CD4-positive, alpha-beta memory T cell (primary cell): ENCODE measurements around the gene OPCML. TPM values are rescaled to one million over a fixed set of nuclear protein-coding genes. Genes with fewer than 3 reads are reported as not detected.

Experiments used
- CTCF ChIA-PET: fragments of 350-600 bp; sonication (Branson Sonifier 250); formaldehyde crosslinking; loops from one replicate; lab custom pipeline; 2021; ENCODE audit warnings: inconsistent platforms; ENCODE audit not compliant: partially characterized antibody; lab: Charles Lee
- POLR2A ChIA-PET: fragments of 350-600 bp; sonication (Branson Sonifier 250); formaldehyde crosslinking; loops from one replicate; lab custom pipeline; 2021; ENCODE audit not compliant: partially characterized antibody; lab: Charles Lee
- DNase-seq, 5 donors: peaks; one replicate each; pipeline versions ENCODE4 v3.0.0 to v3.0.0-alpha.2; 2020 to 2022; ENCODE audit warnings: mixed read lengths in 1 of 5
- H3K27ac ChIP-seq: one replicate; pipeline ENCODE4 v1.7.0; 2013; ENCODE audit warnings: low read depth, low read length
- H3K27me3 ChIP-seq: 2 replicates; pipeline ENCODE4 v1.7.0; 2013; ENCODE audit warnings: mild to moderate bottlenecking, low read length, moderate library complexity; ENCODE audit not compliant: insufficient read depth
- H3K36me3 ChIP-seq: 2 replicates; pipeline ENCODE4 v1.7.0; 2013; ENCODE audit warnings: mild to moderate bottlenecking, low read length, moderate library complexity; ENCODE audit not compliant: insufficient read depth
- H3K4me1 ChIP-seq: 2 replicates; pipeline ENCODE4 v1.7.0; 2013; ENCODE audit warnings: mild to moderate bottlenecking, low read length, moderate library complexity; ENCODE audit not compliant: insufficient read depth
- H3K4me3 ChIP-seq, 2 donors: one replicate each; pipeline ENCODE4 v1.7.0; 2013; ENCODE audit warnings: low read length in 2 of 2, mild to moderate bottlenecking in 1 of 2
- H3K9me3 ChIP-seq, 2 donors: one replicate each; pipeline ENCODE4 v1.7.0; 2013; ENCODE audit warnings: low read length in 2 of 2, control low read depth in 1 of 2; ENCODE audit not compliant: control insufficient read depth in 1 of 2
- H3K27ac Mint-ChIP-seq, 7 donors: one replicate each; pipeline ENCODE4 v1.8.0; 2020 to 2021; ENCODE audit warnings: mixed read lengths in 7 of 7, mild to moderate bottlenecking in 6 of 7, inconsistent platforms in 3 of 7, moderate library complexity in 3 of 7
- H3K27me3 Mint-ChIP-seq, 2 donors: one replicate each; pipeline ENCODE4 v1.8.0; 2020 to 2021; ENCODE audit warnings: mixed read lengths in 2 of 2
- H3K36me3 Mint-ChIP-seq, 2 donors: one replicate each; pipeline ENCODE4 v1.8.0; 2020 to 2021; ENCODE audit warnings: mixed read lengths in 2 of 2, inconsistent platforms in 1 of 2, mild to moderate bottlenecking in 1 of 2
- H3K4me1 Mint-ChIP-seq, 4 donors: one replicate each; pipeline ENCODE4 v1.8.0; 2020 to 2021; ENCODE audit warnings: mixed read lengths in 4 of 4, mild to moderate bottlenecking in 1 of 4
- H3K4me3 Mint-ChIP-seq, 8 donors: one replicate each; pipeline ENCODE4 v1.8.0; 2020 to 2021; ENCODE audit warnings: mixed read lengths in 8 of 8, mild to moderate bottlenecking in 7 of 8, moderate library complexity in 6 of 8, inconsistent platforms in 3 of 8
- H3K9me3 Mint-ChIP-seq, 8 donors: one replicate each; pipeline ENCODE4 v1.8.0; 2020 to 2021; ENCODE audit warnings: mixed read lengths in 8 of 8, mild to moderate bottlenecking in 5 of 8, inconsistent platforms in 3 of 8, moderate library complexity in 1 of 8
- intact Hi-C: fragments of 100-400 bp; cut with micrococcal nuclease; formaldehyde crosslinking; loops from one replicate; pipeline ENCODE4 v1.15.1; 2023
- polyA plus RNA-seq, 2 donors: library from polyadenylated mRNA; unstranded; fragments of 300-500 nt; fragmentation: Illumina TruSeq; gene quantifications; one replicate each; pipeline ENCODE4 v1.2.3, GENCODE V29; 2021
- total RNA-seq, 2 experiments: library from RNA; stranded (reverse); gene quantifications; one replicate each; pipeline ENCODE4 v1.2.3, GENCODE V29; 2021

Gene OPCML
- total and polyA plus RNA-seq, 4 experiments from 2014 or later = not detected

GRCh38 chr11:133162227-133162626, 370.1 kb downstream of the OPCML start:
- Mint-ChIP-seq H3K4me3 (no peak overlapping the region), H3K27me3 (peaks cover 0 to 4% of the 10 kb centered on the region in 2 donors), H3K9me3 (peaks cover 0 to 1% (median 0%) of the 10 kb centered on the region in 8 donors), H3K27ac (no peak overlapping the region), H3K4me1 (peaks cover 0 to 4% (median 0%) of the 10 kb centered on the region in 4 donors), H3K36me3 (no peaks in the 10 kb centered on the region)
- POLR2A ChIA-PET = no interaction called here
- CTCF ChIA-PET = no interaction called here
- no peak overlapping the region for H3K27ac ChIP-seq
- H3K4me3 ChIP-seq = no peak overlapping the region
- H3K36me3 ChIP-seq = no peaks in the 10 kb centered on the region
- no peaks in the 10 kb centered on the region for H3K27me3 ChIP-seq
- H3K9me3 ChIP-seq = no peaks in the 10 kb centered on the region
- H3K4me1 ChIP-seq = no peaks in the 10 kb centered on the region
- no peak for DNase-seq
- intact Hi-C loops = no loop called here

GRCh38 chr11:133160754-133161153, 371.5 kb downstream of the OPCML start:
- Mint-ChIP-seq H3K36me3 (no peaks in the 10 kb centered on the region), H3K4me3 (no peak overlapping the region), H3K27ac (no peak overlapping the region), H3K27me3 (peaks cover 0 to 2% of the 10 kb centered on the region in 2 donors), H3K4me1 (peaks cover 0 to 4% (median 0%) of the 10 kb centered on the region in 4 donors), H3K9me3 (peaks cover 0 to 2% (median 0%) of the 10 kb centered on the region in 8 donors)
- intact Hi-C loops = no loop called here
- Histone ChIP-seq H3K27me3 (no peaks in the 10 kb centered on the region), H3K4me3 (no peak overlapping the region), H3K9me3 (no peaks in the 10 kb centered on the region), H3K27ac (no peak overlapping the region), H3K36me3 (no peaks in the 10 kb centered on the region), H3K4me1 (no peaks in the 10 kb centered on the region)
- CTCF ChIA-PET = no interaction called here
- no peak for DNase-seq
- POLR2A ChIA-PET = no interaction called here

GRCh38 chr11:133156986-133157745, 375.1 kb downstream of the OPCML start:
- no peaks in the 10 kb centered on the region for H3K4me1 ChIP-seq
- Mint-ChIP-seq H3K27me3 (peaks cover 2% of the 10 kb centered on the region in 2 donors), H3K36me3 (no peaks in the 10 kb centered on the region), H3K4me1 (peaks cover 0 to 4% (median 0%) of the 10 kb centered on the region in 4 donors), H3K4me3 (no peak overlapping the region), H3K27ac (no peak overlapping the region), H3K9me3 (peaks cover 0 to 4% (median 0%) of the 10 kb centered on the region in 8 donors)
- no peaks in the 10 kb centered on the region for H3K36me3 ChIP-seq
- H3K27me3 ChIP-seq = no peaks in the 10 kb centered on the region
- ChIA-PET CTCF (no interaction called here), POLR2A (no interaction called here)
- no peak overlapping the region for H3K4me3 ChIP-seq
- intact Hi-C loops = no loop called here
- H3K9me3 ChIP-seq = no peaks in the 10 kb centered on the region
- no peak for DNase-seq
- no peak overlapping the region for H3K27ac ChIP-seq

GRCh38 chr11:133154781-133155180, 377.5 kb downstream of the OPCML start:
- DNase-seq = no peak
- H3K27me3 Mint-ChIP-seq = peaks cover 2% of the 10 kb centered on the region in 2 donors
- ChIA-PET POLR2A (no interaction called here), CTCF (interaction anchor here (1.1 kb wide), 1 partner anchor 10 kb away, joined by 3 read pairs; no protein-coding TSS in a partner anchor)
- intact Hi-C loops = no loop called here
- H3K4me1 Mint-ChIP-seq = no peaks in the 10 kb centered on the region
- no peaks in the 10 kb centered on the region for H3K36me3 Mint-ChIP-seq
- H3K4me3 Mint-ChIP-seq = no peak overlapping the region
- H3K27me3 ChIP-seq = no peaks in the 10 kb centered on the region
- H3K4me3 ChIP-seq = no peak overlapping the region
- peaks cover 0 to 4% (median 0%) of the 10 kb centered on the region in 8 donors for H3K9me3 Mint-ChIP-seq
- no peak overlapping the region for H3K27ac Mint-ChIP-seq
- H3K9me3 ChIP-seq = no peaks in the 10 kb centered on the region
- H3K27ac ChIP-seq = no peak overlapping the region
- no peaks in the 10 kb centered on the region for H3K36me3 ChIP-seq
- no peaks in the 10 kb centered on the region for H3K4me1 ChIP-seq

GRCh38 chr11:133154076-133154475, 378.2 kb downstream of the OPCML start:
- POLR2A ChIA-PET = no interaction called here
- H3K36me3 Mint-ChIP-seq = no peaks in the 10 kb centered on the region
- DNase-seq = no peak
- Histone ChIP-seq H3K27ac (no peak overlapping the region), H3K4me1 (no peaks in the 10 kb centered on the region), H3K4me3 (no peak overlapping the region), H3K36me3 (no peaks in the 10 kb centered on the region), H3K27me3 (no peaks in the 10 kb centered on the region), H3K9me3 (no peaks in the 10 kb centered on the region)
- H3K9me3 Mint-ChIP-seq = peaks cover 0 to 4% (median 0%) of the 10 kb centered on the region in 8 donors
- no peaks in the 10 kb centered on the region for H3K4me1 Mint-ChIP-seq
- H3K4me3 Mint-ChIP-seq = no peak overlapping the region
- peaks cover 2% of the 10 kb centered on the region in 2 donors for H3K27me3 Mint-ChIP-seq
- intact Hi-C loops = no loop called here
- no peak overlapping the region for H3K27ac Mint-ChIP-seq
- CTCF ChIA-PET = interaction anchor here (1.1 kb wide), 1 partner anchor 10 kb away, joined by 3 read pairs; no protein-coding TSS in a partner anchor

- H3K4me3 ChIP-seq = no peak overlapping the region
- H3K27ac ChIP-seq = no peak overlapping the region
- ChIA-PET CTCF (no interaction called here), POLR2A (no interaction called here)
- H3K36me3 ChIP-seq = no peaks in the 10 kb centered on the region
- DNase-seq = no peak
- H3K9me3 ChIP-seq = no peaks in the 10 kb centered on the region
- H3K4me1 Mint-ChIP-seq = no peaks in the 10 kb centered on the region
- H3K9me3 Mint-ChIP-seq = peaks cover 0 to 4% (median 0%) of the 10 kb centered on the region in 8 donors
- no peaks in the 10 kb centered on the region for H3K36me3 Mint-ChIP-seq
- H3K4me1 ChIP-seq = no peaks in the 10 kb centered on the region
- H3K27me3 Mint-ChIP-seq = peaks cover 2% of the 10 kb centered on the region in 2 donors
- intact Hi-C loops = no loop called here
- no peaks in the 10 kb centered on the region for H3K27me3 ChIP-seq
- no peak overlapping the region for H3K4me3 Mint-ChIP-seq
- H3K27ac Mint-ChIP-seq = no peak overlapping the region
These were observed 379.3 kb downstream of the OPCML start for GRCh38 chr11:133153031-133153430.

- Histone ChIP-seq H3K27me3 (no peaks in the 10 kb centered on the region), H3K27ac (no peak overlapping the region), H3K4me1 (no peaks in the 10 kb centered on the region), H3K9me3 (no peaks in the 10 kb centered on the region), H3K4me3 (no peak overlapping the region), H3K36me3 (no peaks in the 10 kb centered on the region)
- Mint-ChIP-seq H3K27ac (no peak overlapping the region), H3K9me3 (peaks cover 0 to 7% (median 0%) of the 10 kb centered on the region in 8 donors), H3K4me3 (no peak overlapping the region), H3K36me3 (no peaks in the 10 kb centered on the region), H3K27me3 (peaks cover 0 to 5% of the 10 kb centered on the region in 2 donors), H3K4me1 (no peaks in the 10 kb centered on the region)
- ChIA-PET CTCF (no interaction called here), POLR2A (no interaction called here)
- intact Hi-C loops = no loop called here
- DNase-seq = no peak
These were observed 382.6 kb downstream of the OPCML start for GRCh38 chr11:133149698-133150097.
